AG09319 (cell line): ENCODE data around the gene ASAP2.
A peak's percentile ranks its signal among the peaks of the same experiment; 100 is the strongest.

Experiments used
- DNase-seq: peaks from one replicate; pipeline ENCODE4 v3.0.0-alpha.2; 2010; ENCODE audit warnings: low read depth; ENCODE audit errors: extremely low read depth
- TF ChIP-seq, protein P1 (sequence below): IDR thresholded peaks from 2 replicates; pipeline ENCODE4 v1.5.1; 2011; ENCODE audit warnings: low read depth, mild to moderate bottlenecking, inconsistent platforms, low read length, moderate library complexity

The ASAP2 gene

DNA sequence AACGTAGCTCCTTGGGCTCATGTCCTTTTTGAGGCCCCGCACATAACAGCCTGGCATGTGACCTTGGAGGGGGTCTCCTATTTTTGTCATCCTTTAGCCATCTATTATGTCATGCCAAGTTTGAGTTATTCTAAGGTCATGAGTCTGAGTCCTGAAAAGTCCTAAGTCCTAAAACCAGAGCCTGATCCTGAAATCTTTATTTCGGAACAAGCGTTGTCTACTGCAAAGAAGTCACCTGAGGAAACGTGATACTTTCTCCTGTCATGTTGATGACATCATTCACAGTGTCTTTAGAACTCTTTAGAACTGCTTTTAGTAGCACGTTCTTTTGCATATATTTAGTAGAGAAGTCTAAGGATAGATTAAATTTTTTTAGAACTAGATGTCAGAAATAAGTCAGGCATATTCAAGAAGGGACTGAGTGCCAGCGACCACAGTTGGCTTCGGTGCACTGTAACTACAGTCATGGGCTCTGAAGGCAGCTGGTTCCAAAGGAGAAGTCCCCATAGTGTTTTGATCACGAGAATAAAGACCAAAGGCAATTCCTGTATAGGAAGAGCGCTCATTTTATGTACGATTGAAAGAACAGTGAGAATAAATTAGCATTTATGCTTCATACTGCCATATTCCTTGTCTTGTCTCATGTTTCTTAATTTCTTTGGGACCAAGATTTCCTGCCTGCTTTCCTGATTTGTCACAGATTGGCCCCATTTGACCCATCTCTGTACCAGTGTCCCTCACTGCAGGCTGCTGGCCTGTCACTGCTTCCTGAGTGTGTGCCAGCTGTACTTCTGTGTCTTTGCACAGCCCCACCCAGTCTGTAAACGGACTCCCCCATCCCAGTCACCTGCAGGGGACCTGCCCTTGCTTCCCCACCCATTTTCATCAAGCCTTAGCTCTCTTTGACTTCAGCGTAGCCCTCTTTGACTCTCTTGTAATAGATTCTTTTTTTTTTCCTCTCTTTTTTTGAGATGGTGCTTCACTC, 75.8 kb downstream of the ASAP2 start:
- TF ChIP-seq, protein P1, sequence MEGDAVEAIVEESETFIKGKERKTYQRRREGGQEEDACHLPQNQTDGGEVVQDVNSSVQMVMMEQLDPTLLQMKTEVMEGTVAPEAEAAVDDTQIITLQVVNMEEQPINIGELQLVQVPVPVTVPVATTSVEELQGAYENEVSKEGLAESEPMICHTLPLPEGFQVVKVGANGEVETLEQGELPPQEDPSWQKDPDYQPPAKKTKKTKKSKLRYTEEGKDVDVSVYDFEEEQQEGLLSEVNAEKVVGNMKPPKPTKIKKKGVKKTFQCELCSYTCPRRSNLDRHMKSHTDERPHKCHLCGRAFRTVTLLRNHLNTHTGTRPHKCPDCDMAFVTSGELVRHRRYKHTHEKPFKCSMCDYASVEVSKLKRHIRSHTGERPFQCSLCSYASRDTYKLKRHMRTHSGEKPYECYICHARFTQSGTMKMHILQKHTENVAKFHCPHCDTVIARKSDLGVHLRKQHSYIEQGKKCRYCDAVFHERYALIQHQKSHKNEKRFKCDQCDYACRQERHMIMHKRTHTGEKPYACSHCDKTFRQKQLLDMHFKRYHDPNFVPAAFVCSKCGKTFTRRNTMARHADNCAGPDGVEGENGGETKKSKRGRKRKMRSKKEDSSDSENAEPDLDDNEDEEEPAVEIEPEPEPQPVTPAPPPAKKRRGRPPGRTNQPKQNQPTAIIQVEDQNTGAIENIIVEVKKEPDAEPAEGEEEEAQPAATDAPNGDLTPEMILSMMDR = no peak
- no peak for DNase-seq

DNA sequence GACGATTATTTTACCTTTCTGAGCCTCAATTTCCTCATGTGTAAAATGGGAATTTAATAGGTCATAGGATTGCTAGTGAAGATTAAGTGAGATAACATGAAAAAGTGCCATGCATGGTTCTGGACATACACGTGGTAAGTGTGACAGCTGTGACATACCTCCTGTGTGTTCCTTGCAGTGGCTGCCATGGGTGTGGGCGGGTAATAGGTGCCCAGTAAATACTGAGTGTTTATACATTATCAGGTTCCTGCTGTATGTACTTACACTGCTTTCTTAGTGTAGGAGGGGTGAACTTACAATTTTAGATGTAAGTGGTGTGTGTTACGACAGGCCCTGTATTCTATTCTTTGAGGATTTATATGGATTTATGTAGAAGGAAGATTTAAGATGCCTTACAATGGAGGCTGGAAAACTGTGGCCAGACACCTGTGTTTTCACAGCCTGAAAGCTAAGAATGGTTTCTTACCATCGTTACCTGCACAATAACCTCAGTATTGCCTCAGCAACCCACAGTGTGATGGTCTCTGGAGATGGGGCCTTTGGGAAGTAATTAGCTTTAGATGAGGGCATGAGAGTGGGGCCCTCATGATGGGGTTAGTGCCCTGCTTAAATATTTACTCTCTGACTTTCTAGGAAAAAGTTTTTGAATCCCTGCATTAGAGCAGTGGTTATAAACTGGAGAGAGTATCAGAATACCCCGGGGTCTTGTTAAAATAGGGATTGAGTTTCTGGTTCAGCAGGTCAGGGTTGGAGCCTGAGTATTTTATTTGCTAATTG, 78.1 kb downstream of the ASAP2 start:
- no peak for DNase-seq
- TF ChIP-seq, protein P1 = no peak

DNA sequence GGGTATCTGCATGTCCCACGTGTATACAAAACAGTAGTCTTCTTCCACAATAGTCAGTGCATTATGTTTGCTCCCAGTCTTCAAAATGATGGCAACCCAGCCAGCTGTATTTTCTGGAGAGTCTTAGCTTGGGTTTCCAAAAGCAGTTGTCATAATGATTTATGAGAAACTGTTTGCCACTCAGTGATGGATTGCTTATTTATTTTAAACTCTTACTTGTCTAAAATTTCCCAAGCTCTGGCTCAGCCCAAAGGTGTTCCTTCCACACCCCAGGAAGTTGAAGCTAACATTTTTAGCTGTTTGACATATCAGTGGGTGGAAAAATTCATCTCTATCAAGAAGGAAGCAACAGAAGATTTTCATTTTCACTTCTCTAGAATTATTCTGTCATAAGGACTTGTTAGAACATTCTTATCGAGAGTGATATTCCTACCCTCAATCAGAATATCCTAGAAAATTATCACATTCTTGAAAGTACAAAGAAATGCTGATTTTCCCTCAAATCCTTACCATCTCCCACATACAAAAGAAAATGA, 78.8 kb downstream of the ASAP2 start:
- no peak for DNase-seq

DNA sequence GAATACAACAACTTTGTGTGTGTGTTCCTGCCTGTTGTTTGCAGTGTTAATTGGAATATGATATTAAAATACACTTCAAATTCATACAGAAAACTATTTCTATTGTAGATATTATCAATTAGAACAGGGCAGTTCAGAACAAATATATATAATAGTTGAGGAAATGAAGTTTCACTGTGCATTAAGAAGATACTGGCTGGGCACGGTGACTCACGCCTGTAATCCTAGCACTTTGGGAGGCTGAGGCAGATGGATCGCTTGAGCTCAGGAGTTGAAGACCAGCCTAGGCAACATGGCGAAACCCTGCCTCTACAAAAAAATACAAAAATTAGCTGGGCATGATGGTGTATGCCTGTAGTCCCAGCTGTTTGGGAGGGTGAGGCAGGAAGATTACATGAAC, 79.3 kb downstream of the ASAP2 start:
- DNase-seq = no peak
- TF ChIP-seq, protein P1 = no peak

More for the DNA sequence above, 78.8 kb downstream of the ASAP2 start:
- TF ChIP-seq, protein P1 = no peak

DNA sequence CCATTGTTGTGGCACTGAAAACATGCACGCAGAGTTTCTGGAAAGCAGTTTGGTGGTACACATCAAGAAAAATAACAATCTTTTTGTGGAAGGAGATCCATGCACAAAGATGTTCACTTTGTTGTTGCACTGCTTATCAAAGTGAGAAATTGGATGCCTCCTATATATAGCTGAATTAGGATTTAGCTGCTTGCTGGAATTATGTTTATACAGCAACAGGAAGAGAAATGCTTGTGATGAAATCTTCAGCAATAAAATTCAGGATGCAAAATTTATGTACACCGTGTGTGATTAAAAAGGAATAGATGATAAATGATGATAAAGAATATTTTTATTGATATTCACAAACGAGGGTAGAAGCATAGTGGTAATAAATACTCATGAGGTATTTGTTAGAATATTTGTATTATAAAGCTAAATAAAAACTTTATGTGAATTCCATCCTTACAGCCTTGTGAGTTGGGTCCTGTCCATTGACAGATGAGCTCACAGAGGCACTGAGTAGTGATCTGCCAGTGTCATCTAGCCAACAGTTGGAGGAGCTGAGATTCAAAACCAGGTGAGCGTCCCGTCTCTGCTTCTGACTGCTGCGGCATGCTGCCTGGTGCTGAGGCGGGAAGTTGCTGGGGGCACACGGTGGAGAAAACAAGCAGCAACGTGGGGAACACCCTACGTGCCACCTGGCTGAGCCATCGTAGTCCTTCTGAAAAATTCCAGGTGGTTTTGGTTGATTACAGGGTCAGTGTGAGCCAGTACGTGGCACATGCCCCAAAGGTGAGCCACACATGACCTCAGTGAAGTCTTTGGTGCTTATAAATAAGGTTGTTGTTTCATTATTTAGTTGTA, 80.2 kb downstream of the ASAP2 start:
- DNase-seq = no peak
- TF ChIP-seq, protein P1 = no peak

DNA sequence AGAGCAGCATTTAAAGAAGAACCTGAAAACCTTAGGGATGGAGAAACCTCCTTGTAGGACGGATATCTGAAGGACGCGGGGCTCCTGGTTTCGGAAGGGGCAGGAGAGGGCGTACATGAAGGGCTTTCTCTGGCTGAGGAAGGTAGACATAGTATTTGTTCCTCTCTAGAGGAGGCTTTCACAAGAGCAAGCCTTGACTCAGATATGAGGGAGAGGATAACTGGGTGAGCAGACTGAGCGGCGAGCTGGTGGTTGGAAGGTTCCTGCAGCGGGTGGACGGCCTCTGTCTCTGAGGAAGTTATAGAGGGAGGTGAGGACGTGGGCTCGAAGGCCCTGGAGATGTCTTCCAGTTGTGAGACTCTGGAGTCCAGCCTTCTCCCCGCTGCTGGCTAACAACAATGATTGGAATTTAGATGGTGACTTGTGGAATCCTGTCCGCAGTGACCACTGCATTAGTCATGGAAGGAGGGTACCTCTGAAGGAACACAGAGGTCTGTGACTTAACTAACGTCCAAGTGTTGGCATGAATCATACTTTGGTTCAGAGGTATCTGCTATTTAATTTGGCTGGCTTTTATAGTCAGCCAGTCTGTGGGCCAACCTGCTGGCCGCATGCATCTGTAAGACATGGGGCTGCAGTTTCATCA, 80.9 kb downstream of the ASAP2 start:
- DNase-seq = peak; percentile 69
- TF ChIP-seq, protein P1 = no peak
